ENCODE results near the gene PGAP1. TPM values are rescaled to one million over a fixed set of nuclear protein-coding genes. Genes with fewer than 3 reads are reported as not detected.

Gene PGAP1
- total and polyA plus RNA-seq, 2 of the 8 experiments (the other 6 are each of a cell fraction or from before 2014, with no cell fraction given) = 8.3 to 24.1 TPM

- no peak for TF ChIP-seq CBX5 (IDR thresholded peaks at IDR 0.05; ENCODE audit: low read depth, low read length)
- TF ChIP-seq SRF (IDR thresholded peaks at IDR 0.05; ENCODE audit: low read depth, low read length) = no peak
- no peak; the same call in 1 of the 2 replicates for TF ChIP-seq CHD2 (IDR thresholded peaks at IDR 0.05; ENCODE audit: low read length)
- TF ChIP-seq EZH2 (IDR thresholded peaks at IDR 0.05; ENCODE audit: low read depth, low read length, severe bottlenecking) = no peak
- no peak for TF ChIP-seq KDM5A (IDR thresholded peaks at IDR 0.05; ENCODE audit: low read length)
- peak; percentile 49 for TF ChIP-seq KDM4A (IDR thresholded peaks at IDR 0.05; ENCODE audit: low read depth, low read length, severe bottlenecking)
- no peak for TF ChIP-seq ASH2L (IDR thresholded peaks at IDR 0.05; ENCODE audit: low read length)
- no peak for TF ChIP-seq POU5F1 (IDR thresholded peaks at IDR 0.05; ENCODE audit: low read depth, low read length)
- no peak for TF ChIP-seq FOSL1 (IDR thresholded peaks at IDR 0.05; ENCODE audit: insufficient read depth, low read depth, low read length)
- no peak for TF ChIP-seq SIX5 (IDR thresholded peaks at IDR 0.05; ENCODE audit: low read depth, low read length)
- peak; percentile 22 for TF ChIP-seq YY1 (IDR thresholded peaks at IDR 0.05; ENCODE audit: low read depth, low read length)
- TF ChIP-seq SP1 (IDR thresholded peaks at IDR 0.05; ENCODE audit: low read depth, low read length) = peak; percentile 73
- peak in 1 of 2 experiments; percentile 92; a peak in 1 of 4 replicates for TF ChIP-seq HDAC2 (IDR thresholded peaks at IDR 0.05; ENCODE audit: borderline replicate concordance in 1 of 2, low read depth in 2 of 2, low read length in 2 of 2)
- TF ChIP-seq BRCA1 (IDR thresholded peaks at IDR 0.05; ENCODE audit: low read depth, low read length) = no peak
- no peak for TF ChIP-seq CBX8 (IDR thresholded peaks at IDR 0.05; ENCODE audit: borderline replicate concordance, low read depth, low read length)
- TF ChIP-seq RAD21 (IDR thresholded peaks at IDR 0.05 in 1 of 2, conservative IDR thresholded peaks at IDR 0.05 in 1 of 2; ENCODE audit: low read depth in 2 of 2, low read length in 2 of 2) = no peak
- no peak for TF ChIP-seq SP2 (IDR thresholded peaks at IDR 0.05; ENCODE audit: low read length)
- TF ChIP-seq GTF2F1 (IDR thresholded peaks at IDR 0.05; ENCODE audit: borderline replicate concordance, low read depth, low read length) = no peak
Measured at GRCh38 chr2:196926562-196927375, at the start of gene PGAP1 (continued).

All from H1 (cell line).